H1 (cell line): Measurements from ENCODE around the gene EPB41L4B. TPM values are rescaled to one million over a fixed set of nuclear protein-coding genes. Genes with fewer than 3 reads are reported as not detected.

Source experiments
- CTCF ChIA-PET: fragments of 300-600 bp; sonication (Branson Sonifier 250); formaldehyde crosslinking; loops from one replicate; lab custom pipeline; 2021; ENCODE audit not compliant: partially characterized antibody; lab: Charles Lee
- POLR2A ChIA-PET: fragments of 300-600 bp; sonication (Branson Sonifier 250); formaldehyde crosslinking; loops from one replicate; lab custom pipeline; 2021; ENCODE audit warnings: inconsistent platforms; ENCODE audit not compliant: partially characterized antibody; lab: Charles Lee
- DNase-seq, 2 experiments: peaks; one replicate each; pipeline versions ENCODE4 v3.0.0 to v3.0.0-alpha.2; 2010 to 2022; ENCODE audit warnings: low spot score in 2 of 2, low read depth in 1 of 2, mixed read lengths in 1 of 2
- FAIRE-seq: peaks from 2 replicates; lab custom pipeline; 2011; peaks lifted over from hg19 to GRCh38; lab: Jason Lieb, UNC
- H2AFZ ChIP-seq: 2 replicates; pipeline ENCODE4 v1.8.1; 2012; ENCODE audit warnings: low read length, inconsistent platforms
- H2AK5ac ChIP-seq: 2 replicates; pipeline ENCODE4 v1.6.1; 2013; ENCODE audit warnings: low read depth, low read length
- H2BK120ac ChIP-seq: replicated peaks from 2 replicates; pipeline ENCODE3; 2013; ENCODE audit warnings: low read depth, low read length, inconsistent platforms
- H2BK12ac ChIP-seq: 2 replicates; pipeline ENCODE4 v1.6.1; 2013; ENCODE audit warnings: low read depth, low read length
- H2BK15ac ChIP-seq: 2 replicates; pipeline ENCODE4 v1.6.1; 2013; ENCODE audit warnings: low read length
- H2BK20ac ChIP-seq: 2 replicates; pipeline ENCODE4 v1.6.1; 2013; ENCODE audit warnings: low read length
- H2BK5ac ChIP-seq: 2 replicates; pipeline ENCODE4 v1.6.1; 2013; ENCODE audit warnings: low read depth, low read length
- H3K14ac ChIP-seq: 2 replicates; pipeline ENCODE4 v1.6.1; 2013; ENCODE audit warnings: inconsistent platforms; ENCODE audit not compliant: insufficient read length
- H3K18ac ChIP-seq: 2 replicates; pipeline ENCODE4 v1.6.1; 2013; ENCODE audit warnings: low read length; ENCODE audit errors: extremely low read depth
- H3K23ac ChIP-seq: 2 replicates; pipeline ENCODE4 v1.6.1; 2013; ENCODE audit warnings: inconsistent platforms; ENCODE audit not compliant: insufficient read length
- H3K23me2 ChIP-seq: 2 replicates; pipeline ENCODE4 v1.6.1; 2013; ENCODE audit warnings: low read depth, low read length
- H3K27ac ChIP-seq: 2 replicates; pipeline ENCODE4 v1.6.1; 2011; ENCODE audit warnings: low read depth, low read length, inconsistent platforms
- H3K27me3 ChIP-seq, 4 experiments: replicated peaks in 1 of 4; 1 replicate in 1 of 4; 2 replicates in 3 of 4; pipeline versions ENCODE4 v1.6.1 to v1.8.1; 2011 to 2013; ENCODE audit warnings: low read length in 3 of 4, mild to moderate bottlenecking in 3 of 4, inconsistent platforms in 2 of 4, mixed read lengths in 2 of 4, moderate library complexity in 1 of 4; ENCODE audit not compliant: control insufficient read depth in 3 of 4, insufficient read depth in 3 of 4; ENCODE audit errors: extremely low read depth in 1 of 4
- H3K36me3 ChIP-seq, 4 experiments: 2 replicates each; pipeline versions ENCODE4 v1.6.1 to v1.8.1; 2011 to 2013; ENCODE audit warnings: mild to moderate bottlenecking in 4 of 4, low read length in 3 of 4, moderate library complexity in 2 of 4, control low read depth in 1 of 4, inconsistent platforms in 1 of 4; ENCODE audit not compliant: insufficient read depth in 4 of 4, control insufficient read depth in 2 of 4
- H3K4ac ChIP-seq: replicated peaks from 2 replicates; pipeline ENCODE3; 2013; ENCODE audit warnings: low read length, low read depth, mixed read lengths, inconsistent platforms; ENCODE audit not compliant: insufficient read length
- H3K4me1 ChIP-seq, 4 experiments: replicated peaks in 1 of 4; 1 replicate in 1 of 4; 2 replicates in 3 of 4; pipeline versions ENCODE4 v1.6.1 to v1.8.1; 2011 to 2013; ENCODE audit warnings: low read length in 3 of 4, inconsistent platforms in 2 of 4, mixed read lengths in 1 of 4; ENCODE audit not compliant: insufficient read depth in 4 of 4, control insufficient read depth in 3 of 4
- H3K4me2 ChIP-seq, 2 experiments: 2 replicates each; pipeline versions ENCODE4 v1.6.1 to v1.8.1; 2011 to 2013; ENCODE audit warnings: low read depth in 2 of 2, low read length in 2 of 2, control low read depth in 1 of 2, inconsistent platforms in 1 of 2, mild to moderate bottlenecking in 1 of 2; ENCODE audit not compliant: insufficient read depth in 1 of 2
- H3K4me3 ChIP-seq, 4 experiments: fragments of 200-600, 300-600 bp in 1 of 4; sonication (generic), shearing (Covaris generic), sonication (Bioruptor Twin) in 1 of 4; 2 replicates each; pipeline versions ENCODE4 v1.5.1 to v1.8.1; 2011 to 2016; ENCODE audit warnings: low read length in 4 of 4, low read depth in 3 of 4, control low read depth in 2 of 4, inconsistent platforms in 2 of 4, mild to moderate bottlenecking in 2 of 4, mixed read lengths in 1 of 4, moderate library complexity in 1 of 4; ENCODE audit not compliant: insufficient read depth in 2 of 4; ENCODE audit errors: extremely low read depth in 1 of 4
- H3K56ac ChIP-seq: replicated peaks from 2 replicates; pipeline ENCODE3; 2013; ENCODE audit warnings: low read depth, mild to moderate bottlenecking, mixed read lengths, low read length, inconsistent platforms; ENCODE audit not compliant: insufficient read length
- H3K79me1 ChIP-seq: 2 replicates; pipeline ENCODE4 v1.6.1; 2013; ENCODE audit warnings: low read depth, low read length, control low read depth
- H3K79me2 ChIP-seq, 2 experiments: 2 replicates each; pipeline versions ENCODE4 v1.6.1 to v1.8.1; 2012 to 2013; ENCODE audit warnings: low read length in 2 of 2, mild to moderate bottlenecking in 2 of 2, inconsistent platforms in 1 of 2; ENCODE audit not compliant: insufficient read depth in 2 of 2, control insufficient read depth in 1 of 2
- H3K9ac ChIP-seq, 4 experiments: replicated peaks in 1 of 4; 1 replicate in 1 of 4; 2 replicates in 3 of 4; pipeline versions ENCODE4 v1.6.1 to v1.8.1; 2011 to 2013; ENCODE audit warnings: low read depth in 3 of 4, low read length in 3 of 4, control low read depth in 2 of 4, mild to moderate bottlenecking in 2 of 4, moderate library complexity in 2 of 4, inconsistent platforms in 1 of 4; ENCODE audit errors: extremely low read depth in 1 of 4
- H3K9me3 ChIP-seq, 2 experiments: 2 replicates each; pipeline versions ENCODE4 v1.6.1 to v1.8.1; 2012 to 2013; ENCODE audit warnings: mild to moderate bottlenecking in 2 of 2, moderate library complexity in 2 of 2, control low read depth in 1 of 2, inconsistent platforms in 1 of 2, low read depth in 1 of 2, low read length in 1 of 2, mixed read lengths in 1 of 2; ENCODE audit not compliant: insufficient read depth in 2 of 2
- H4K20me1 ChIP-seq, 2 experiments: replicated peaks in 1 of 2; 2 replicates each; pipeline versions ENCODE3 to v1.8.1; 2011 to 2013; ENCODE audit warnings: inconsistent platforms in 2 of 2, low read length in 2 of 2, mild to moderate bottlenecking in 1 of 2; ENCODE audit not compliant: insufficient read depth in 2 of 2, control insufficient read depth in 1 of 2
- H4K5ac ChIP-seq: 2 replicates; pipeline ENCODE4 v1.6.1; 2013; ENCODE audit warnings: low read length, low read depth, mixed read lengths, inconsistent platforms; ENCODE audit not compliant: insufficient read length
- H4K8ac ChIP-seq: 2 replicates; pipeline ENCODE4 v1.8.0; 2013; ENCODE audit warnings: mild to moderate bottlenecking, moderate library complexity, low read length, inconsistent platforms; ENCODE audit not compliant: insufficient read depth; ENCODE audit errors: extremely low read depth
- H4K91ac ChIP-seq: replicated peaks from 2 replicates; pipeline ENCODE3; 2013; ENCODE audit warnings: low read length, mixed read lengths, inconsistent platforms; ENCODE audit not compliant: insufficient read length
- KDM1A ChIP-seq: fragments of 200-600, 300-600 bp; sonication (generic); IDR thresholded peaks from 2 replicates; pipeline ENCODE4 v1.7.1; 2016; ENCODE audit warnings: mild to moderate bottlenecking, low read length, borderline replicate concordance
- KDM4A ChIP-seq: IDR thresholded peaks from one replicate; pipeline ENCODE4 v1.7.1; 2012; ENCODE audit warnings: low read depth, mild to moderate bottlenecking, moderate library complexity, low read length, inconsistent platforms; ENCODE audit not compliant: severe bottlenecking
- NANOG ChIP-seq: IDR thresholded peaks from 2 replicates; pipeline ENCODE4 v1.6.1; 2011; ENCODE audit warnings: low read length, low read depth, mild to moderate bottlenecking, inconsistent platforms; ENCODE audit not compliant: insufficient read depth, poor library complexity, severe bottlenecking
- POLR2A ChIP-seq, 2 experiments: IDR thresholded peaks; 1 replicate in 1 of 2; 2 replicates in 1 of 2; pipeline ENCODE4 v1.6.1; 2011; ENCODE audit warnings: low read depth in 2 of 2, low read length in 2 of 2, mild to moderate bottlenecking in 2 of 2; ENCODE audit errors: control extremely low read depth in 1 of 2
- RBBP5 ChIP-seq: IDR thresholded peaks from 2 replicates; pipeline ENCODE4 v1.7.1; 2012; ENCODE audit warnings: low read depth, mild to moderate bottlenecking, inconsistent platforms, low read length, moderate library complexity, borderline replicate concordance
- SIN3A ChIP-seq, 2 experiments: IDR thresholded peaks in 1 of 2; conservative IDR thresholded peaks in 1 of 2; 2 replicates each; pipeline ENCODE4 v1.6.1; 2011 to 2012; ENCODE audit warnings: low read length in 2 of 2, improper control_type of control experiment in 1 of 2, low read depth in 1 of 2, mild to moderate bottlenecking in 1 of 2
- SIRT6 ChIP-seq: IDR thresholded peaks from one replicate; pipeline ENCODE4 v1.7.1; 2012; ENCODE audit warnings: low read length, inconsistent platforms
- SUZ12 ChIP-seq: fragments of 200-600 bp; sonication (generic); IDR thresholded peaks from 2 replicates; pipeline ENCODE4 v1.6.1; 2012; ENCODE audit warnings: mild to moderate bottlenecking, inconsistent platforms, low read length, moderate library complexity, mixed read lengths
- WGBS, 2 experiments: shearing (Covaris generic) in 1 of 2; methylation state at CpG; one replicate each; pipeline versions ENCODE4 v1.1.6 to v1.1.7; 2013 to 2015; ENCODE audit warnings: low lambda C conversion rate in 2 of 2, mixed read lengths in 2 of 2, inconsistent platforms in 1 of 2, low coverage in 1 of 2, missing lambda C conversion rate in 1 of 2; ENCODE audit not compliant: insufficient replicate concordance in 2 of 2, insufficient coverage in 1 of 2, insufficient read length in 1 of 2; ENCODE audit errors: extremely low coverage in 1 of 2, missing lambda C conversion rate in 1 of 2; 5-methylcytosine and 5-hydroxymethylcytosine counted together
- polyA plus RNA-seq, 7 experiments: library from polyadenylated mRNA; depleted of rRNA in 3 of 7; stranded (reverse) in 5 of 7; unstranded in 2 of 7; fragments of >200 nt in 5 of 7; fragments of 200-250 nt in 2 of 7; gene quantifications; 1 replicate in 5 of 7; 2 replicates in 1 of 7; 4 replicates in 1 of 7; pipeline versions ENCODE4 v1.2.1 to v1.2.3, GENCODE V29; 2011 to 2013; ENCODE audit warnings: missing spikeins in 2 of 7, mixed read lengths in 2 of 7
- total RNA-seq: library from RNA; stranded (reverse); fragmentation: NEBNext Ultra II Directional; extraction: Animal tissue kit (Norgen Biotek cat#: 25700); gene quantifications from 2 replicates; pipeline ENCODE4 v1.2.1, GENCODE V29; 2021

EPB41L4B gene
- total and polyA plus RNA-seq, 2 of the 8 experiments (the other 6 are each of a cell fraction or from before 2014, with no cell fraction given), result 11.9 to 25.0 TPM

GRCh38 chr9:109258481-109259302 is 62.2 kb downstream of the EPB41L4B start:
- no peak overlapping the region for H2BK12ac ChIP-seq
- peaks cover 2 to 6% (median 4%) of the 10 kb centered on the region in 4 experiments; a peak in 6 of 7 replicates for H3K4me1 ChIP-seq
- no peak overlapping the region for H2BK120ac ChIP-seq
- H2BK15ac ChIP-seq, result no peak overlapping the region
- H2AK5ac ChIP-seq, result no peak overlapping the region
- no peaks in the 10 kb centered on the region for H4K20me1 ChIP-seq
- POLR2A ChIA-PET, result interaction anchor here (1.3 kb wide), 1 partner anchor 60 kb away, joined by 5 read pairs; no protein-coding TSS in a partner anchor
- FAIRE-seq, result no peak
- no peak overlapping the region for H3K9ac ChIP-seq
- WGBS, 2 experiments, result 46% methylated on average over 11 of the region's 11 CpGs; no CpG with 5 or more reads in 1 of the 2 experiments
- H2AFZ ChIP-seq, result no peak overlapping the region
- peak overlapping the region; percentile 16 to 39; a peak in 2 of 4 replicates for H3K4me2 ChIP-seq
- peaks cover 2% of the 10 kb centered on the region; the same call in 1 of the 2 replicates for H3K23me2 ChIP-seq
- H3K18ac ChIP-seq, result no peak overlapping the region
- no peak for TF ChIP-seq POLR2A (IDR thresholded peaks at IDR 0.05; ENCODE audit: control extremely low read depth in 1 of 2, low read depth in 2 of 2, low read length in 2 of 2)
- TF ChIP-seq SIN3A (conservative IDR thresholded peaks at IDR 0.05 in 1 of 2, IDR thresholded peaks at IDR 0.05 in 1 of 2; ENCODE audit: low read depth in 1 of 2, low read length in 2 of 2), result 0 out of 4 replicates have a peak, but pooled peaks of 1 of the 2 experiments have one; percentile 35
- TF ChIP-seq SUZ12, result no peak
- TF ChIP-seq KDM1A, result no peak
- no peak for TF ChIP-seq NANOG
- no peak for TF ChIP-seq RBBP5
- no peak for TF ChIP-seq KDM4A
- no peak for TF ChIP-seq SIRT6
- TF ChIP-seq, all 59 proteins: peak for 1
- Histone ChIP-seq H2BK20ac (no peak overlapping the region), H2BK5ac (no peak overlapping the region), H4K91ac (no peak overlapping the region), H4K5ac (no peak overlapping the region), H3K36me3 (peaks cover 0 to 7% (median under 1%) of the 10 kb centered on the region in 4 experiments; a peak in 4 of 8 replicates), H3K79me2 (no peaks in the 10 kb centered on the region), H3K4ac (no peak overlapping the region), H3K23ac (no peak overlapping the region), H3K4me3 (no peak overlapping the region), H4K8ac (no peak overlapping the region), H3K79me1 (peaks cover 5% of the 10 kb centered on the region; the same call in 1 of the 2 replicates), H3K14ac (no peak overlapping the region), H3K27ac (no peak overlapping the region), H3K9me3 (no peaks in the 10 kb centered on the region), H3K56ac (no peak overlapping the region), H3K27me3 (no peaks in the 10 kb centered on the region)
- CTCF ChIA-PET, result interaction anchor here (0.6 to 3.1 kb wide), 12 partner anchors 9 to 183 kb away, joined by 3 to 15 read pairs (median 3); no protein-coding TSS in a partner anchor
- DNase-seq, result no peak
